ENCODE results near the gene PCIF1. TPM values are rescaled to one million over a fixed set of nuclear protein-coding genes. Genes with fewer than 3 reads are reported as not detected.
A peak's percentile ranks its signal among the peaks of the same experiment; 100 is the strongest.

Gene PCIF1
- total and polyA plus RNA-seq, 2 donors (not counting 3 experiments of a cell fraction or from before 2014, with no cell fraction given), result 26.4 to 27.2 TPM

GRCh38 chr20:45949542-45950329, 15.3 kb downstream of the PCIF1 start:
- TF ChIP-seq POLR2AphosphoS5 (IDR thresholded peaks at IDR 0.05; ENCODE audit: insufficient read depth, low read depth, low read length), result peak; percentile 15
- no peak for TF ChIP-seq MYC (IDR thresholded peaks at IDR 0.05; ENCODE audit: low read depth, low read length)
- no peak for TF ChIP-seq POLR2A (IDR thresholded peaks at IDR 0.05; ENCODE audit: low read depth, low read length)
- intact Hi-C loops (cut with micrococcal nuclease), result no loop called here
- H4K20me1 ChIP-seq (replicated peaks; ENCODE audit: control insufficient read depth, extremely low read depth, insufficient read depth, low read length), result no peaks in the 10 kb centered on the region
- no peak for DNase-seq (ENCODE audit: low read depth, low spot score)
- no peaks in the 10 kb centered on the region for H3K9me1 ChIP-seq (replicated peaks; ENCODE audit: control insufficient read depth, extremely low read depth, insufficient read depth, low read length)
- no peak for FAIRE-seq
- H3K9ac ChIP-seq (replicated peaks; ENCODE audit: extremely low read depth, insufficient read depth, low read length), result no peak overlapping the region
- no peaks in the 10 kb centered on the region for H3K9me3 ChIP-seq (replicated peaks; ENCODE audit: control insufficient read depth, insufficient read depth, low read length)
- BruUV-seq (replicated peaks), result no TSS peak
- H2AFZ ChIP-seq (ENCODE audit: low read depth, low read length), result no peak overlapping the region
- H3K27ac ChIP-seq (ENCODE audit: insufficient read depth, low read depth, low read length), result no peak overlapping the region
- no peaks in the 10 kb centered on the region for H3K27me3 ChIP-seq (ENCODE audit: control insufficient read depth in 2 of 2, insufficient read depth in 2 of 2, low read length in 2 of 2)
- H3K4me3 ChIP-seq (replicated peaks in 1 of 3; ENCODE audit: insufficient read depth in 1 of 3, low read depth in 1 of 3, low read length in 3 of 3), result no peak overlapping the region
- ChIA-PET POLR2A (interaction anchor here (1.9 kb wide), 2 partner anchors 12 to 15 kb away, joined by 4 to 8 read pairs; partner anchors contain the start of gene PCIF1), CTCF (interaction anchor here (0.8 to 1.9 kb wide), 4 partner anchors 12 to 151 kb away, joined by 3 to 6 read pairs (median 4); no protein-coding TSS in a partner anchor)
- no peaks in the 10 kb centered on the region for H3K4me1 ChIP-seq (ENCODE audit: control insufficient read depth, extremely low read depth, insufficient read depth, low read length)
- H3K36me3 ChIP-seq (ENCODE audit: control insufficient read depth in 2 of 2, extremely low read depth in 1 of 2, insufficient read depth in 2 of 2, low read length in 2 of 2), result peaks cover 7 to 76% of the 10 kb centered on the region in 2 experiments
- dilution Hi-C loops (cut with MboI; ENCODE audit: extremely low pct_ligation_motif_present, low sequenced_read_pairs), result no loop called here
- no peaks in the 10 kb centered on the region for H3K79me2 ChIP-seq (ENCODE audit: control insufficient read depth, insufficient read depth, low read length)
- no peak overlapping the region for H3K4me2 ChIP-seq (ENCODE audit: insufficient read depth, low read length)

- no peak overlapping the region for H3K4me2 ChIP-seq (ENCODE audit: insufficient read depth, low read length)
- no peak overlapping the region for H3K27ac ChIP-seq (ENCODE audit: insufficient read depth, low read depth, low read length)
- H2AFZ ChIP-seq (ENCODE audit: low read depth, low read length), result no peak overlapping the region
- no peaks in the 10 kb centered on the region for H3K9me3 ChIP-seq (replicated peaks; ENCODE audit: control insufficient read depth, insufficient read depth, low read length)
- DNase-seq (ENCODE audit: low read depth, low spot score) (no peak), FAIRE-seq (no peak)
- TF ChIP-seq GATA2 (IDR thresholded peaks at IDR 0.05; ENCODE audit: insufficient read depth, insufficient read length, low read depth, low read length) (no peak), MYC (IDR thresholded peaks at IDR 0.05; ENCODE audit: low read depth, low read length) (no peak), FOS (IDR thresholded peaks at IDR 0.05; ENCODE audit: borderline replicate concordance, insufficient read depth, low read length) (no peak), EZH2 (IDR thresholded peaks at IDR 0.05; ENCODE audit: borderline replicate concordance, low read depth, low read length, severe bottlenecking) (no peak), MAX (IDR thresholded peaks at IDR 0.05; ENCODE audit: insufficient read depth, insufficient read length) (no peak), POLR2A (IDR thresholded peaks at IDR 0.05; ENCODE audit: low read depth, low read length) (no peak), POLR2AphosphoS5 (IDR thresholded peaks at IDR 0.05; ENCODE audit: insufficient read depth, low read depth, low read length) (no peak), CTCF (IDR thresholded peaks at IDR 0.05; ENCODE audit: extremely low read depth in 1 of 2, insufficient read depth in 1 of 2, low read depth in 1 of 2, low read length in 2 of 2) (no peak), JUN (IDR thresholded peaks at IDR 0.05; ENCODE audit: borderline replicate concordance, insufficient read depth, insufficient read length, low read depth) (no peak)
- no peaks in the 10 kb centered on the region for H3K79me2 ChIP-seq (ENCODE audit: control insufficient read depth, insufficient read depth, low read length)
- H3K4me1 ChIP-seq (ENCODE audit: control insufficient read depth, extremely low read depth, insufficient read depth, low read length), result no peaks in the 10 kb centered on the region
- no peaks in the 10 kb centered on the region for H3K9me1 ChIP-seq (replicated peaks; ENCODE audit: control insufficient read depth, extremely low read depth, insufficient read depth, low read length)
- H3K36me3 ChIP-seq (ENCODE audit: control insufficient read depth in 2 of 2, extremely low read depth in 1 of 2, insufficient read depth in 2 of 2, low read length in 2 of 2), result peaks cover 4 to 70% of the 10 kb centered on the region in 2 experiments
- intact Hi-C loops (cut with micrococcal nuclease), result no loop called here
- ChIA-PET CTCF (interaction anchor here (1.2 to 1.9 kb wide), 2 partner anchors 20 to 152 kb away, joined by 4 to 6 read pairs; no protein-coding TSS in a partner anchor), POLR2A (no interaction called here)
- H4K20me1 ChIP-seq (replicated peaks; ENCODE audit: control insufficient read depth, extremely low read depth, insufficient read depth, low read length), result no peaks in the 10 kb centered on the region
- no peaks in the 10 kb centered on the region for H3K27me3 ChIP-seq (ENCODE audit: control insufficient read depth in 2 of 2, insufficient read depth in 2 of 2, low read length in 2 of 2)
- no TSS peak for BruUV-seq (replicated peaks)
- no peak overlapping the region for H3K9ac ChIP-seq (replicated peaks; ENCODE audit: extremely low read depth, insufficient read depth, low read length)
- dilution Hi-C loops (cut with MboI; ENCODE audit: extremely low pct_ligation_motif_present, low sequenced_read_pairs), result no loop called here
- H3K4me3 ChIP-seq (replicated peaks in 1 of 3; ENCODE audit: insufficient read depth in 1 of 3, low read depth in 1 of 3, low read length in 3 of 3), result no peak overlapping the region
Measured at GRCh38 chr20:45950330-45950646, 15.8 kb downstream of the PCIF1 start.
